ENCODE measurements around the gene ATG14. TPM values are rescaled to one million over a fixed set of nuclear protein-coding genes. Genes with fewer than 3 reads are reported as not detected.
A peak's percentile ranks its signal among the peaks of the same experiment; 100 is the strongest.

ATG14 gene
- polyA plus RNA-seq, 3 donors, result 1.8 to 6.8 (median 3.3) TPM

- Histone ChIP-seq H3K4me2 (replicated peaks; ENCODE audit: extremely low read depth, low read length, poor library complexity, severe bottlenecking) (no peak overlapping the region), H4K20me1 (ENCODE audit: insufficient read depth, low read length) (no peaks in the 10 kb centered on the region), H3K79me2 (ENCODE audit: insufficient read depth, low read length) (no peaks in the 10 kb centered on the region), H2AFZ (ENCODE audit: insufficient read depth, low read depth, low read length, poor library complexity, severe bottlenecking) (no peak overlapping the region), H3K27ac (ENCODE audit: low read depth in 1 of 2, low read length in 2 of 2) (no peak overlapping the region), H3K27me3 (ENCODE audit: control insufficient read depth in 2 of 2, insufficient read depth in 2 of 2, low read length in 2 of 2) (no peaks in the 10 kb centered on the region), H3K36me3 (replicated peaks in 1 of 2; ENCODE audit: control insufficient read depth in 1 of 2, insufficient read depth in 2 of 2, low read length in 2 of 2) (peaks cover 63 to 92% of the 10 kb centered on the region in 2 donors), H3K9me3 (replicated peaks in 1 of 2; ENCODE audit: control insufficient read depth in 1 of 2, insufficient read depth in 1 of 2, low read length in 2 of 2) (no peaks in the 10 kb centered on the region), H3K4me1 (ENCODE audit: control insufficient read depth in 1 of 2, insufficient read depth in 2 of 2, low read length in 2 of 2) (no peaks in the 10 kb centered on the region), H3K4me3 (replicated peaks in 1 of 3; ENCODE audit: low read depth in 2 of 3, low read length in 3 of 3) (no peak overlapping the region), H3K9ac (ENCODE audit: insufficient read depth, low read length, poor library complexity, severe bottlenecking) (no peak overlapping the region)
- no peak for TF ChIP-seq CTCF (IDR thresholded peaks at IDR 0.05)
- 96% methylated on average over 2 of the region's 5 CpGs for whole genome bisulfite sequencing (ENCODE audit: insufficient coverage)
- Mint-ChIP-seq H3K4me3 (no peak overlapping the region), H3K27me3 (ENCODE audit: low read depth in 3 of 3) (no peaks in the 10 kb centered on the region), H3K36me3 (peaks cover 71 to 91% of the 10 kb centered on the region in 2 donors), H3K27ac (peak overlapping the region in 1 of 7 donors; percentile 37), H3K9me3 (no peaks in the 10 kb centered on the region), H3K4me1 (no peaks in the 10 kb centered on the region)
- DNase-seq, result no peak
- intact Hi-C loops (cut with micrococcal nuclease), result no loop called here
Observed at GRCh38 chr14:55381040-55381439, 30.6 kb downstream of the ATG14 start.

- peaks cover 54 to 89% of the 10 kb centered on the region in 2 donors for H3K36me3 ChIP-seq (replicated peaks in 1 of 2; ENCODE audit: control insufficient read depth in 1 of 2, insufficient read depth in 2 of 2, low read length in 2 of 2)
- Mint-ChIP-seq H3K27me3 (ENCODE audit: low read depth in 3 of 3) (no peaks in the 10 kb centered on the region), H3K27ac (peak overlapping the region in 1 of 7 donors; percentile 10), H3K4me1 (peaks cover 2% of the 10 kb centered on the region), H3K9me3 (peaks cover 0 to 2% (median 0%) of the 10 kb centered on the region in 7 donors), H3K4me3 (no peak overlapping the region), H3K36me3 (peaks cover 66 to 85% of the 10 kb centered on the region in 2 donors)
- no peaks in the 10 kb centered on the region for H4K20me1 ChIP-seq (ENCODE audit: insufficient read depth, low read length)
- H3K9ac ChIP-seq (ENCODE audit: insufficient read depth, low read length, poor library complexity, severe bottlenecking), result no peak overlapping the region
- 56% methylated on average over 3 of the region's 5 CpGs for WGBS (ENCODE audit: insufficient coverage)
- H3K4me1 ChIP-seq (ENCODE audit: control insufficient read depth in 1 of 2, insufficient read depth in 2 of 2, low read length in 2 of 2), result no peaks in the 10 kb centered on the region
- no peak overlapping the region for H3K27ac ChIP-seq (ENCODE audit: low read depth in 1 of 2, low read length in 2 of 2)
- no peaks in the 10 kb centered on the region for H3K9me3 ChIP-seq (replicated peaks in 1 of 2; ENCODE audit: control insufficient read depth in 1 of 2, insufficient read depth in 1 of 2, low read length in 2 of 2)
- no peak overlapping the region for H3K4me3 ChIP-seq (replicated peaks in 1 of 3; ENCODE audit: low read depth in 2 of 3, low read length in 3 of 3)
- no peak overlapping the region for H3K4me2 ChIP-seq (replicated peaks; ENCODE audit: extremely low read depth, low read length, poor library complexity, severe bottlenecking)
- no peaks in the 10 kb centered on the region for H3K27me3 ChIP-seq (ENCODE audit: control insufficient read depth in 2 of 2, insufficient read depth in 2 of 2, low read length in 2 of 2)
- intact Hi-C loops (cut with micrococcal nuclease), result no loop called here
- TF ChIP-seq CTCF (IDR thresholded peaks at IDR 0.05), result no peak
- no peaks in the 10 kb centered on the region for H3K79me2 ChIP-seq (ENCODE audit: insufficient read depth, low read length)
- no peak overlapping the region for H2AFZ ChIP-seq (ENCODE audit: insufficient read depth, low read depth, low read length, poor library complexity, severe bottlenecking)
- no peak for DNase-seq
Observed at GRCh38 chr14:55377236-55377635, 34.4 kb downstream of the ATG14 start.

All from CD14-positive monocyte (primary cell).